D721Med (cell line): ENCODE measurements around the gene MAPK8IP1.

Experiments used
- DNase-seq: peaks from one replicate; pipeline ENCODE4 v3.0.0; 2011; ENCODE audit warnings: low spot score; ENCODE audit not compliant: insufficient read length
- FAIRE-seq: peaks from 2 replicates; lab custom pipeline; 2011; peaks lifted over from hg19 to GRCh38; lab: Jason Lieb, UNC
- CTCF ChIP-seq: IDR thresholded peaks from 2 replicates; pipeline ENCODE4 v1.5.1; 2012; ENCODE audit warnings: mild to moderate bottlenecking, control low read depth; ENCODE audit not compliant: insufficient read depth; ENCODE audit errors: missing control alignments

The MAPK8IP1 gene

GRCh38 chr11:45948356-45948755 lies 62.9 kb downstream of the MAPK8IP1 start:
- DNase-seq (no peak), FAIRE-seq (no peak)
- TF ChIP-seq CTCF = no peak

- FAIRE-seq (no peak), DNase-seq (no peak)
- no peak for TF ChIP-seq CTCF
These were observed 64.5 kb downstream of the MAPK8IP1 start for GRCh38 chr11:45949992-45950407.
